GM18858 (cell line): ENCODE results near the gene KIAA0040.

Experiments
- ATAC-seq: cut with Tn5 transposase; IDR thresholded peaks from one replicate; pipeline ENCODE4 v1.9.1; 2021; ENCODE audit not compliant: unreplicated experiment

KIAA0040 gene

GRCh38 chr1:175145899-175146528, 46.6 kb downstream of the KIAA0040 start:
- ATAC-seq: no peak

- no peak for ATAC-seq
Observed at GRCh38 chr1:175138579-175138978, 54.0 kb downstream of the KIAA0040 start.

GRCh38 chr1:175137369-175137768, 55.2 kb downstream of the KIAA0040 start:
- no peak for ATAC-seq

GRCh38 chr1:175136246-175136645, 56.3 kb downstream of the KIAA0040 start:
- ATAC-seq: no peak

- ATAC-seq: no peak
Observed at GRCh38 chr1:175134500-175134899, 58.1 kb downstream of the KIAA0040 start.

- ATAC-seq: no peak
Observed at GRCh38 chr1:175133673-175134435, 58.7 kb downstream of the KIAA0040 start.

- ATAC-seq: no peak
Observed at GRCh38 chr1:175132436-175132835, 60.1 kb downstream of the KIAA0040 start.

GRCh38 chr1:175131095-175131494, 61.5 kb downstream of the KIAA0040 start:
- ATAC-seq: no peak

GRCh38 chr1:175130649-175131045, 61.9 kb downstream of the KIAA0040 start:
- ATAC-seq: no peak

GRCh38 chr1:175129997-175130648, 62.5 kb downstream of the KIAA0040 start:
- no peak for ATAC-seq

- ATAC-seq: no peak
Observed at GRCh38 chr1:175129644-175129996, 63.0 kb downstream of the KIAA0040 start.

- ATAC-seq: no peak
Observed at GRCh38 chr1:175129182-175129581, 63.4 kb downstream of the KIAA0040 start.

GRCh38 chr1:175128523-175128922, 64.1 kb downstream of the KIAA0040 start:
- ATAC-seq: no peak

- ATAC-seq: no peak
Observed at GRCh38 chr1:175127565-175127964, 65.0 kb downstream of the KIAA0040 start.

- ATAC-seq: no peak
Observed at GRCh38 chr1:175126347-175126746, 66.2 kb downstream of the KIAA0040 start.

GRCh38 chr1:175124861-175125260, 67.7 kb downstream of the KIAA0040 start:
- ATAC-seq: no peak

- no peak for ATAC-seq
Observed at GRCh38 chr1:175120511-175120910, 72.1 kb downstream of the KIAA0040 start.

- no peak for ATAC-seq
Observed at GRCh38 chr1:175118375-175119367, 73.9 kb downstream of the KIAA0040 start.

GRCh38 chr1:175116903-175117302, 75.7 kb downstream of the KIAA0040 start:
- ATAC-seq: no peak

GRCh38 chr1:175116210-175116798, 76.3 kb downstream of the KIAA0040 start:
- ATAC-seq: no peak

GRCh38 chr1:175114996-175115395, 77.6 kb downstream of the KIAA0040 start:
- no peak for ATAC-seq
